HCT116 (cell line): ENCODE data around the gene ITFG1. TPM values are rescaled to one million over a fixed set of nuclear protein-coding genes. Genes with fewer than 3 reads are reported as not detected.

Experiments
- ATAC-seq: fragments of 200-7000 bp; cut with Tn5 transposase; 2 replicates; pipeline ENCODE4 v1.9.1; 2020; ENCODE audit warnings: mild to moderate bottlenecking, moderate library complexity
- BruUV-seq: library from RNA; stranded (reverse); fragments of 400-500 nt; replicated peaks from 2 replicates; lab custom pipeline; 2021; lab: Mats Ljungman, UMichigan
- CTCF ChIA-PET: fragments of 300-600 bp; sonication (Branson Sonifier 250); formaldehyde crosslinking; loops from one replicate; lab custom pipeline; 2021; ENCODE audit warnings: antibody characterized with exemption; lab: Charles Lee
- POLR2A ChIA-PET: fragments of 300-600, 350-600 bp; sonication (Branson Sonifier 250); formaldehyde crosslinking; loops from one replicate; lab custom pipeline; 2021; ENCODE audit warnings: antibody characterized with exemption; lab: Charles Lee
- RAD21 ChIA-PET, 2 experiments: fragments of 300-600 bp; sonication (Branson Sonifier 250); formaldehyde crosslinking; loops; one replicate each; lab custom pipeline; 2023; ENCODE audit warnings: low total read pairs in 2 of 2; ENCODE audit not compliant: uncharacterized antibody in 2 of 2, unreplicated experiment in 2 of 2, low non-redundant PET in 1 of 2; lab: Charles Lee
- DNase-seq: peaks from one replicate; pipeline ENCODE4 v3.0.0-alpha.2; 2010; ENCODE audit warnings: low read depth, low spot score
- H2AFZ ChIP-seq: fragments of 200-600 bp; shearing (Covaris generic), sonication (generic); 2 replicates; pipeline ENCODE4 v1.6.1; 2017; ENCODE audit warnings: low read depth, mixed run types, mixed read lengths, antibody characterized with exemption, low read length; ENCODE audit not compliant: poor library complexity, severe bottlenecking
- H3K27ac ChIP-seq: 2 replicates; pipeline ENCODE4 v1.5.1; 2012; ENCODE audit warnings: low read depth, low read length
- H3K27me3 ChIP-seq: fragments of 200-600 bp; sonication (generic); 2 replicates; pipeline ENCODE4 v1.6.1; 2016; ENCODE audit warnings: mixed run types, low read length, mixed read lengths; ENCODE audit not compliant: insufficient read depth
- H3K36me3 ChIP-seq, 2 experiments: fragments of 200-500 bp in 1 of 2; fragments of 200-600 bp in 1 of 2; sonication (Bioruptor generic) in 1 of 2; sonication (generic) in 1 of 2; 2 replicates each; pipeline versions ENCODE4 v1.5.1 to v1.6.1; 2014 to 2016; ENCODE audit warnings: low read length in 2 of 2, inconsistent platforms in 1 of 2, mixed read lengths in 1 of 2, mixed run types in 1 of 2; ENCODE audit not compliant: insufficient read depth in 2 of 2, control insufficient read depth in 1 of 2
- H3K4me1 ChIP-seq, 2 experiments: fragments of 200-600 bp in 1 of 2; sonication (generic) in 1 of 2; 2 replicates each; pipeline versions ENCODE4 v1.5.1 to v1.6.1; 2012 to 2017; ENCODE audit warnings: low read length in 2 of 2, inconsistent platforms in 1 of 2, mild to moderate bottlenecking in 1 of 2, mixed read lengths in 1 of 2, mixed run types in 1 of 2, moderate library complexity in 1 of 2; ENCODE audit not compliant: insufficient read depth in 2 of 2, control insufficient read depth in 1 of 2
- H3K4me2 ChIP-seq: fragments of 200-600 bp; sonication (generic); 2 replicates; pipeline ENCODE4 v1.6.1; 2017; ENCODE audit warnings: mixed run types, low read length, mixed read lengths
- H3K4me3 ChIP-seq, 2 experiments: fragments of 200-600 bp in 1 of 2; sonication (generic) in 1 of 2; replicated peaks in 1 of 2; 2 replicates each; pipeline ENCODE4 v1.5.1; 2011 to 2016; ENCODE audit warnings: low read length in 2 of 2, control low read depth in 1 of 2, low read depth in 1 of 2, mild to moderate bottlenecking in 1 of 2, mixed read lengths in 1 of 2, mixed run types in 1 of 2
- H3K79me2 ChIP-seq: fragments of 200-600 bp; sonication (generic); 2 replicates; pipeline ENCODE4 v1.6.1; 2017; ENCODE audit warnings: mild to moderate bottlenecking, mixed run types, low read length, moderate library complexity, mixed read lengths; ENCODE audit not compliant: insufficient read depth
- H3K9ac ChIP-seq: fragments of 200-600 bp; sonication (generic); 2 replicates; pipeline ENCODE4 v1.6.1; 2016; ENCODE audit warnings: low read length, mixed read lengths
- H3K9me2 ChIP-seq: fragments of 200-600 bp; sonication (generic), shearing (Covaris generic); 2 replicates; pipeline ENCODE4 v1.6.1; 2017; ENCODE audit warnings: mixed run types, mild to moderate bottlenecking, moderate library complexity; ENCODE audit not compliant: insufficient read depth
- H3K9me3 ChIP-seq, 2 experiments: fragments of 200-500 bp in 1 of 2; fragments of 200-600 bp in 1 of 2; sonication (Bioruptor generic) in 1 of 2; sonication (generic) in 1 of 2; 2 replicates each; pipeline ENCODE4 v1.6.1; 2014 to 2017; ENCODE audit warnings: low read length in 2 of 2, mixed read lengths in 2 of 2, inconsistent platforms in 1 of 2, low read depth in 1 of 2, mild to moderate bottlenecking in 1 of 2, mixed run types in 1 of 2, moderate library complexity in 1 of 2; ENCODE audit not compliant: control insufficient read depth in 1 of 2, insufficient read depth in 1 of 2
- H4K20me1 ChIP-seq: fragments of 200-600 bp; sonication (generic), shearing (Covaris generic); 2 replicates; pipeline ENCODE4 v1.6.1; 2017; ENCODE audit warnings: mixed run types, mild to moderate bottlenecking, moderate library complexity; ENCODE audit not compliant: insufficient read depth
- CEBPB ChIP-seq: IDR thresholded peaks from 2 replicates; pipeline ENCODE4 v1.6.1; 2012; ENCODE audit warnings: low read depth
- EGR1 ChIP-seq: IDR thresholded peaks from 2 replicates; pipeline ENCODE4 v1.6.1; 2012; ENCODE audit warnings: low read depth
- ELF1 ChIP-seq: IDR thresholded peaks from 2 replicates; pipeline ENCODE4 v1.6.1; 2012; ENCODE audit warnings: low read depth, borderline replicate concordance
- EZH2 ChIP-seq: fragments of 200-600 bp; sonication (generic); IDR thresholded peaks from 2 replicates; pipeline ENCODE4 v1.6.1; 2017; ENCODE audit warnings: antibody characterized with exemption, mixed run types
- EZH2phosphoT487 ChIP-seq: fragments of 200-600 bp; IDR thresholded peaks from 2 replicates; pipeline ENCODE4 v1.6.1; 2018; ENCODE audit warnings: antibody characterized with exemption, borderline replicate concordance
- FOSL1 ChIP-seq: IDR thresholded peaks from 2 replicates; pipeline ENCODE4 v1.6.1; 2012; ENCODE audit warnings: low read depth
- JUND ChIP-seq: IDR thresholded peaks from 2 replicates; pipeline ENCODE4 v1.6.1; 2012
- POLR2A ChIP-seq: IDR thresholded peaks from 2 replicates; pipeline ENCODE4 v1.7.0; 2011; ENCODE audit warnings: borderline replicate concordance; ENCODE audit not compliant: insufficient read depth, insufficient read length; ENCODE audit errors: extremely low read depth
- POLR2AphosphoS5 ChIP-seq: IDR thresholded peaks from 2 replicates; pipeline ENCODE4 v1.6.1; 2011; ENCODE audit warnings: mild to moderate bottlenecking, low read depth, low read length, moderate library complexity
- RAD21 ChIP-seq: IDR thresholded peaks from 2 replicates; pipeline ENCODE4 v1.6.1; 2012; ENCODE audit warnings: low read depth, mild to moderate bottlenecking
- SIN3A ChIP-seq: IDR thresholded peaks from 2 replicates; pipeline ENCODE4 v1.6.1; 2012; ENCODE audit warnings: low read depth
- SP1 ChIP-seq: IDR thresholded peaks from 2 replicates; pipeline ENCODE4 v1.6.1; 2012; ENCODE audit warnings: low read depth
- SRF ChIP-seq: IDR thresholded peaks from 2 replicates; pipeline ENCODE4 v1.6.1; 2012; ENCODE audit warnings: low read depth
- TCF7L2 ChIP-seq: IDR thresholded peaks from 2 replicates; pipeline ENCODE4 v1.7.0; 2011; ENCODE audit warnings: borderline replicate concordance, inconsistent platforms; ENCODE audit not compliant: insufficient read depth, insufficient read length; ENCODE audit errors: extremely low read depth
- YY1 ChIP-seq: IDR thresholded peaks from 2 replicates; pipeline ENCODE4 v1.6.1; 2011; ENCODE audit warnings: low read length, low read depth, moderate library complexity, mild to moderate bottlenecking; ENCODE audit not compliant: insufficient replicate concordance; ENCODE audit errors: extremely low read depth
- ZFX ChIP-seq: fragments of 450-650 bp; IDR thresholded peaks from 2 replicates; pipeline ENCODE4 v1.6.1; 2017
- ZNF274 ChIP-seq: fragments of 200-500 bp; sonication (Bioruptor generic); IDR thresholded peaks from 2 replicates; pipeline ENCODE4 v1.6.1; 2014; ENCODE audit warnings: mild to moderate bottlenecking, low read depth, low read length, inconsistent platforms
- intact Hi-C: fragments of 100-400 bp; cut with micrococcal nuclease; formaldehyde crosslinking; loops from 2 replicates; pipeline ENCODE4 v1.10.0; 2022
- total RNA-seq: library from RNA; stranded (reverse); gene quantifications from one replicate; pipeline ENCODE4 v1.2.1, GENCODE V29; 2021; ENCODE audit not compliant: unreplicated experiment
- TF ChIP-seq, protein P1 (sequence below): IDR thresholded peaks from 2 replicates; pipeline ENCODE4 v1.6.1; 2011; ENCODE audit warnings: mild to moderate bottlenecking, low read length, moderate library complexity; ENCODE audit not compliant: insufficient replicate concordance; ENCODE audit errors: extremely low read depth
- TF ChIP-seq, protein P2 (sequence below): IDR thresholded peaks from 2 replicates; pipeline ENCODE4 v1.6.1; 2012
- TF ChIP-seq, protein P3 (sequence below): IDR thresholded peaks from 2 replicates; pipeline ENCODE4 v1.6.1; 2012

Gene ITFG1
- total RNA-seq, 1 experiment from 2014 or later, result 24.9 TPM

DNA sequence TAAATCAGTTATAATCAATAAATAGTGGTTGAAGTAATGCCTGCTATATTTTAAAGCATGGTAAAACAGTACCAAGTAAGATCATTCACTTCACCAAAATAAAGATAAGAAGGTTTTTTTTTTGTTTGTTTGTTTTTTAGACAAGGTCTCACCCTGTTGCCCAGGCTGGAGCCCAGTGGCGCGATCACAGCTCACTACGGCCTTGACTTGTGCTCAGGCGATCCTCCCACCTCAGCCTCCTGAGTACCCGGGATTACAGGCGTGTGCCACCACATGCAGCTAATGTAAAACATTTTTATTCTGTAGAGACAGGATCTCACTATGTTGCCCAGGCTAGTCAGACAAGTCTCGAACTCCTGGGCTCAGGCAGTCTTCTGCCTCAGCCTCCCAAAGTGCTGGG lies 232.6 kb downstream of the ITFG1 start:
- RAD21 ChIA-PET, result no interaction called here
- no peaks in the 10 kb centered on the region for H4K20me1 ChIP-seq
- no peak for ATAC-seq
- POLR2A ChIA-PET, result no interaction called here
- no peak overlapping the region for H3K4me3 ChIP-seq
- H3K79me2 ChIP-seq, result no peaks in the 10 kb centered on the region
- intact Hi-C loops, result no loop called here
- H2AFZ ChIP-seq, result no peak overlapping the region
- H3K27ac ChIP-seq, result no peak overlapping the region
- H3K27me3 ChIP-seq, result no peaks in the 10 kb centered on the region
- H3K9ac ChIP-seq, result no peak overlapping the region
- CTCF ChIA-PET, result no interaction called here
- TF ChIP-seq RAD21, result no peak
- no peaks in the 10 kb centered on the region for H3K36me3 ChIP-seq
- BruUV-seq, result no TSS peak
- H3K9me2 ChIP-seq, result no peaks in the 10 kb centered on the region
- H3K4me1 ChIP-seq, result no peaks in the 10 kb centered on the region
- no peak for DNase-seq
- no peaks in the 10 kb centered on the region for H3K9me3 ChIP-seq
- no peak overlapping the region for H3K4me2 ChIP-seq

DNA sequence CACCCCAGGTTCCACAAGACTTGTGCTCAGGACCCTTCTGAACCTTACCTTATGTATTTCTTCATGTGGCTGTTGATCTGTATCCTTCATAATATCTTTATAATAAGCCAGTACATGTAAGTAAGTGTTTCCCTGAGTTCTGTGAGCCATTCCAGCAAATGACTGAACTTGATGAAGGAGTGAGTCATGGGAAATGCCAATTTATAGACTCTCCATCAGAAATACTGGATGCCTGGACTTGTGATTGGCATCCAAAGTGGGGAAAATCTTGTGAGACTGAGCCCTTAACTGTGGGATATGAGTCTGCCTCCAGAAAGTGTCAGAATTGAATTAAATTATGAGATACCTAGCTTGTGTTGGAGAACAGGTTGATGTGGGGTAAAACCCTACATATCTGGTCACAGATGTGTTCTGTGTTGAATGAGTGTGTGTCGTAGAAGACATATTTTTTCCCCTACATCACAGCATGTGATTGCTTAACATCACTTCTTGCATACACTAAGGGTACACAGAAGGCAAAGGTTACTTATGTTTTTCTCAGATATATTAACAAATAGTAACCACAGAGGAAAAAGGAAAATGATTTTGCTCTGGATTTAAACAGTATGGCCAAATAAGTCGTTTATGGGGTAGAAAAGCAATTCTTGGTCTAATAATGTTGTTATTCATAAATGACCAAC lies 247.0 kb downstream of the ITFG1 start:
- DNase-seq (no peak), ATAC-seq (no peak)
- no peaks in the 10 kb centered on the region for H4K20me1 ChIP-seq
- no peaks in the 10 kb centered on the region for H3K27me3 ChIP-seq
- intact Hi-C loops, result no loop called here
- ChIA-PET CTCF (no interaction called here), POLR2A (no interaction called here), RAD21 (no interaction called here)
- TF ChIP-seq, protein P1, sequence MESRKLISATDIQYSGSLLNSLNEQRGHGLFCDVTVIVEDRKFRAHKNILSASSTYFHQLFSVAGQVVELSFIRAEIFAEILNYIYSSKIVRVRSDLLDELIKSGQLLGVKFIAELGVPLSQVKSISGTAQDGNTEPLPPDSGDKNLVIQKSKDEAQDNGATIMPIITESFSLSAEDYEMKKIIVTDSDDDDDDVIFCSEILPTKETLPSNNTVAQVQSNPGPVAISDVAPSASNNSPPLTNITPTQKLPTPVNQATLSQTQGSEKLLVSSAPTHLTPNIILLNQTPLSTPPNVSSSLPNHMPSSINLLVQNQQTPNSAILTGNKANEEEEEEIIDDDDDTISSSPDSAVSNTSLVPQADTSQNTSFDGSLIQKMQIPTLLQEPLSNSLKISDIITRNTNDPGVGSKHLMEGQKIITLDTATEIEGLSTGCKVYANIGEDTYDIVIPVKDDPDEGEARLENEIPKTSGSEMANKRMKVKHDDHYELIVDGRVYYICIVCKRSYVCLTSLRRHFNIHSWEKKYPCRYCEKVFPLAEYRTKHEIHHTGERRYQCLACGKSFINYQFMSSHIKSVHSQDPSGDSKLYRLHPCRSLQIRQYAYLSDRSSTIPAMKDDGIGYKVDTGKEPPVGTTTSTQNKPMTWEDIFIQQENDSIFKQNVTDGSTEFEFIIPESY, result no peak
- TF ChIP-seq POLR2AphosphoS5 (no peak), YY1 (no peak), TCF7L2 (no peak), ELF1 (no peak), EZH2phosphoT487 (no peak), FOSL1 (no peak), SIN3A (no peak), ZFX (no peak), JUND (no peak), EGR1 (no peak), CEBPB (no peak), EZH2 (no peak), ZNF274 (no peak), POLR2A (no peak), SRF (no peak), SP1 (no peak)
- TF ChIP-seq, protein P2, sequence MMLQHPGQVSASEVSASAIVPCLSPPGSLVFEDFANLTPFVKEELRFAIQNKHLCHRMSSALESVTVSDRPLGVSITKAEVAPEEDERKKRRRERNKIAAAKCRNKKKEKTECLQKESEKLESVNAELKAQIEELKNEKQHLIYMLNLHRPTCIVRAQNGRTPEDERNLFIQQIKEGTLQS, result no peak
- TF ChIP-seq, protein P3, sequence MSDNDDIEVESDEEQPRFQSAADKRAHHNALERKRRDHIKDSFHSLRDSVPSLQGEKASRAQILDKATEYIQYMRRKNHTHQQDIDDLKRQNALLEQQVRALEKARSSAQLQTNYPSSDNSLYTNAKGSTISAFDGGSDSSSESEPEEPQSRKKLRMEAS, result no peak
- no peaks in the 10 kb centered on the region for H3K9me3 ChIP-seq
- H3K4me2 ChIP-seq, result no peak overlapping the region
- no peaks in the 10 kb centered on the region for H3K36me3 ChIP-seq
- no peak overlapping the region for H2AFZ ChIP-seq
- BruUV-seq, result no TSS peak
- H3K9ac ChIP-seq, result no peak overlapping the region
- H3K9me2 ChIP-seq, result no peaks in the 10 kb centered on the region; the same call in 1 of the 2 replicates
- no peaks in the 10 kb centered on the region for H3K4me1 ChIP-seq
- no peaks in the 10 kb centered on the region for H3K79me2 ChIP-seq
- H3K27ac ChIP-seq, result no peak overlapping the region
- no peak overlapping the region for H3K4me3 ChIP-seq
